Stomach (tissue), 9 donors: Measurements from ENCODE around the gene POLR2L. TPM values are rescaled to one million over a fixed set of nuclear protein-coding genes. Genes with fewer than 3 reads are reported as not detected.

Experiments used
- DNase-seq, 2 donors: peaks; one replicate each; pipeline versions ENCODE4 v3.0.0 to v3.0.0-alpha.2; 2013 to 2019
- H3K27ac ChIP-seq, 5 donors: fragments of 200-600 bp in 4 of 5; sonication (generic) in 4 of 5; one replicate each; pipeline ENCODE4 v1.5.1; 2013 to 2019; ENCODE audit warnings: mild to moderate bottlenecking in 1 of 5, moderate library complexity in 1 of 5
- H3K27me3 ChIP-seq, 3 donors: fragments of 200-600 bp; sonication (generic); one replicate each; pipeline ENCODE4 v1.5.1; 2017 to 2019; ENCODE audit warnings: mixed run types in 1 of 3
- H3K36me3 ChIP-seq, 4 donors: fragments of 200-600 bp; sonication (generic); 1 replicate in 3 of 4; 2 replicates in 1 of 4; pipeline ENCODE4 v1.5.1; 2016 to 2019
- H3K4me1 ChIP-seq, 4 donors: fragments of 200-600 bp; sonication (generic); one replicate each; pipeline ENCODE4 v1.5.1; 2016 to 2019
- H3K4me3 ChIP-seq, 4 donors: fragments of 200-600 bp; sonication (generic) in 3 of 4; one replicate each; pipeline ENCODE4 v1.5.1; 2016 to 2019; ENCODE audit warnings: mild to moderate bottlenecking in 1 of 4
- H3K9me3 ChIP-seq, 4 donors: fragments of 200-600 bp; sonication (generic); one replicate each; pipeline ENCODE4 v1.5.1; 2016 to 2019
- CTCF ChIP-seq, 7 experiments: fragments of 450-650 bp in 4 of 7; fragments of 200-600 bp in 3 of 7; sonication (generic) in 3 of 7; IDR thresholded peaks; one replicate each; pipeline ENCODE4 v1.5.1; 2016 to 2019; ENCODE audit warnings: antibody characterized with exemption in 7 of 7, control low read depth in 2 of 7, mild to moderate bottlenecking in 1 of 7
- EP300 ChIP-seq: sonication (generic); formaldehyde crosslinking; IDR thresholded peaks from one replicate; pipeline ENCODE4 v1.6.1; 2017; ENCODE audit warnings: antibody characterized with exemption
- POLR2A ChIP-seq, 4 donors: fragments of 450-650 bp; IDR thresholded peaks; one replicate each; pipeline ENCODE4 v1.6.1; 2016; ENCODE audit warnings: antibody characterized with exemption in 4 of 4, control low read depth in 2 of 4, mild to moderate bottlenecking in 1 of 4, moderate library complexity in 1 of 4
- POLR2AphosphoS5 ChIP-seq, 3 donors: sonication (generic); formaldehyde crosslinking; IDR thresholded peaks; one replicate each; pipeline ENCODE4 v1.6.1; 2016; ENCODE audit warnings: antibody characterized with exemption in 3 of 3
- WGBS, 5 donors: extraction: QIAGEN DNeasy Blood & Tissue Kit in 3 of 5; methylation state at CpG; one replicate each; pipeline versions ENCODE4 v1.1.5 to v1.1.7; 2013 to 2018; 5-methylcytosine and 5-hydroxymethylcytosine counted together
- intact Hi-C: fragments of 100-400 bp; cut with DNase I; formaldehyde crosslinking; loops from one replicate; pipeline ENCODE4 v1.15.1; 2023; ENCODE audit warnings: low total_unique reads
- polyA plus RNA-seq, 3 donors: library from polyadenylated mRNA; stranded (reverse); fragments of 200-250 nt; gene quantifications; one replicate each; pipeline ENCODE4 v1.2.3, GENCODE V29; 2013
- total RNA-seq, 5 donors: library from RNA; depleted of rRNA; stranded (reverse); fragments of >200 nt; gene quantifications; one replicate each; pipeline versions ENCODE4 v1.1.0 to v1.2.3, GENCODE V29; 2014 to 2016
- donor health status: healthy with polysubstance abuse.
- donor health status: Bipolar disorder and iron deficiency.
- donor health status: healthy.

The POLR2L gene
- total and polyA plus RNA-seq, 8 donors: 13.8 to 407 (median 110) TPM

GRCh38 chr11:839280-839623, 3.1 kb downstream of the POLR2L start:
- TF ChIP-seq EP300: no peak
- WGBS, 5 donors: 78 to 100% (median 88%) methylated on average over 2 to 5 of the region's 5 CpGs
- no peaks in the 10 kb centered on the region for H3K9me3 ChIP-seq
- no peak for DNase-seq
- intact Hi-C loops: no loop called here
- H3K27me3 ChIP-seq: no peaks in the 10 kb centered on the region
- H3K4me3 ChIP-seq: no peak overlapping the region
- H3K36me3 ChIP-seq: peaks cover 41 to 55% (median 50%) of the 10 kb centered on the region in 4 donors
- H3K4me1 ChIP-seq: peaks cover 63 to 92% (median 89%) of the 10 kb centered on the region in 4 donors
- peak overlapping the region in 4 of 5 donors; percentile 26 to 98 (median 74) for H3K27ac ChIP-seq

- TF ChIP-seq CTCF (IDR thresholded peaks at IDR 0.05): peak in 4 of 7 experiments; percentile 5 to 20 (median 16)
- no peak for TF ChIP-seq POLR2A (IDR thresholded peaks at IDR 0.05)
- Histone ChIP-seq H3K9me3 (no peaks in the 10 kb centered on the region), H3K27ac (peak overlapping the region; percentile 5 to 98 (median 56)), H3K36me3 (peaks cover 41 to 55% (median 50%) of the 10 kb centered on the region in 4 donors), H3K27me3 (no peaks in the 10 kb centered on the region), H3K4me3 (no peak overlapping the region), H3K4me1 (peaks cover 63 to 92% (median 89%) of the 10 kb centered on the region in 4 donors)
- DNase-seq: peak in 1 of 2 donors; percentile 68
- 33 to 58% (median 37%) methylated on average over 6 to 17 of the region's 17 CpGs for WGBS, 5 donors
- intact Hi-C loops: no loop called here
These were observed 3.7 kb downstream of the POLR2L start for GRCh38 chr11:838441-839279.

GRCh38 chr11:837990-838307, 4.4 kb downstream of the POLR2L start:
- Histone ChIP-seq H3K4me3 (no peak overlapping the region), H3K4me1 (peaks cover 59 to 90% (median 88%) of the 10 kb centered on the region in 4 donors), H3K9me3 (no peaks in the 10 kb centered on the region), H3K27ac (peak overlapping the region in 3 of 5 donors; percentile 91 to 98 (median 91)), H3K27me3 (no peaks in the 10 kb centered on the region), H3K36me3 (peaks cover 41 to 55% (median 50%) of the 10 kb centered on the region in 4 donors)
- DNase-seq: no peak
- TF ChIP-seq EP300: no peak
- no peak for TF ChIP-seq POLR2AphosphoS5 (IDR thresholded peaks at IDR 0.05)
- TF ChIP-seq CTCF (IDR thresholded peaks at IDR 0.05): no peak
- TF ChIP-seq POLR2A (IDR thresholded peaks at IDR 0.05): no peak
- intact Hi-C loops: no loop called here
- 40 to 76% (median 63%) methylated on average over 2 to 8 of the region's 8 CpGs for WGBS, 5 donors

- intact Hi-C loops: no loop called here
- H3K9me3 ChIP-seq: no peaks in the 10 kb centered on the region
- H3K4me1 ChIP-seq: peaks cover 60 to 91% (median 88%) of the 10 kb centered on the region in 4 donors
- WGBS, 5 donors: 70 to 80% (median 77%) methylated on average over 10 to 22 of the region's 22 CpGs
- peaks cover 0 to 3% (median 0%) of the 10 kb centered on the region in 3 donors for H3K27me3 ChIP-seq
- no peak for DNase-seq
- TF ChIP-seq POLR2AphosphoS5 (IDR thresholded peaks at IDR 0.05) (no peak), POLR2A (IDR thresholded peaks at IDR 0.05) (no peak), CTCF (IDR thresholded peaks at IDR 0.05) (no peak), EP300 (no peak)
- H3K27ac ChIP-seq: peak overlapping the region in 3 of 5 donors; percentile 91 to 98 (median 91)
- H3K4me3 ChIP-seq: no peak overlapping the region
- peaks cover 41 to 55% (median 50%) of the 10 kb centered on the region in 4 donors for H3K36me3 ChIP-seq
These were observed 4.9 kb downstream of the POLR2L start for GRCh38 chr11:837189-837989.
